KOPT-K1 (cell line): Measurements from ENCODE around the gene LSG1.
"Not testable (repeated sequence)": the region's sequence is repeated elsewhere in the genome, so short reads cannot be mapped to it uniquely, and the experiment has no call there.

Experiments
- H3K27ac ChIP-seq: fragments of 200-600 bp; sonication (generic); 2 replicates; pipeline ENCODE4 v1.5.1; 2016; ENCODE audit warnings: antibody characterized with exemption, mild to moderate bottlenecking, low read depth, low read length; ENCODE audit not compliant: poor library complexity, severe bottlenecking
- H3K36me3 ChIP-seq: fragments of 200-600 bp; sonication (generic); 2 replicates; pipeline ENCODE4 v1.5.1; 2017; ENCODE audit warnings: antibody characterized with exemption, mild to moderate bottlenecking, low read length, moderate library complexity; ENCODE audit not compliant: insufficient read depth
- H3K9me3 ChIP-seq: fragments of 200-600 bp; sonication (generic); 2 replicates; pipeline ENCODE4 v1.5.1; 2017; ENCODE audit warnings: antibody characterized with exemption, low read length, mild to moderate bottlenecking; ENCODE audit not compliant: insufficient read depth, poor library complexity, severe bottlenecking

Gene LSG1

GRCh38 chr3:194647747-194648146, 24.2 kb downstream of the LSG1 start:
- H3K36me3 ChIP-seq = peaks cover 97% of the 10 kb centered on the region
- no peak overlapping the region for H3K27ac ChIP-seq
- H3K9me3 ChIP-seq = no peaks in the 10 kb centered on the region

DNA sequence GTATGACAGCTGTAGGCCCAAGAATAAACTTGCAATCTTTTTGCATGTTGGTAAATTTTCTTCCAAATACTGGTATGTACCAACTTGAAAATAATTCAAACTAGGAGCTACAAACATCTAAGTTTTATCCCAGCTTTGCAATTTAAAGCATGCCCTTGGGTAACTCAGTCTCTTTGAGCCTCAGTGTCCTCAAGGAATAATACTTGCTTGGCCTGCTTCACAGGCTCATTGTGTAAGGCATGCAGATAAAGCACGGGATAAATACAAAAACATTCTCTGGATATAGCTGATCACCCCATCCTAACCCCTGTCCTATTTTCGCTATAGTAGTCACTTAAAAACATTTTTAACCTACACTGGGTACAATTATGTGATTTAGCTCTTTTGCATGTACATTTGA, 29.2 kb downstream of the LSG1 start:
- no peak overlapping the region for H3K27ac ChIP-seq
- H3K36me3 ChIP-seq = peaks cover 83% of the 10 kb centered on the region
- no peaks in the 10 kb centered on the region for H3K9me3 ChIP-seq

GRCh38 chr3:194640829-194641228, 31.2 kb downstream of the LSG1 start:
- peaks cover 63% of the 10 kb centered on the region for H3K36me3 ChIP-seq
- no peaks in the 10 kb centered on the region for H3K9me3 ChIP-seq
- H3K27ac ChIP-seq = no peak overlapping the region

GRCh38 chr3:194638991-194639605, 32.9 kb downstream of the LSG1 start:
- no peaks in the 10 kb centered on the region for H3K9me3 ChIP-seq
- peaks cover 48% of the 10 kb centered on the region for H3K36me3 ChIP-seq
- H3K27ac ChIP-seq = no peak overlapping the region

DNA sequence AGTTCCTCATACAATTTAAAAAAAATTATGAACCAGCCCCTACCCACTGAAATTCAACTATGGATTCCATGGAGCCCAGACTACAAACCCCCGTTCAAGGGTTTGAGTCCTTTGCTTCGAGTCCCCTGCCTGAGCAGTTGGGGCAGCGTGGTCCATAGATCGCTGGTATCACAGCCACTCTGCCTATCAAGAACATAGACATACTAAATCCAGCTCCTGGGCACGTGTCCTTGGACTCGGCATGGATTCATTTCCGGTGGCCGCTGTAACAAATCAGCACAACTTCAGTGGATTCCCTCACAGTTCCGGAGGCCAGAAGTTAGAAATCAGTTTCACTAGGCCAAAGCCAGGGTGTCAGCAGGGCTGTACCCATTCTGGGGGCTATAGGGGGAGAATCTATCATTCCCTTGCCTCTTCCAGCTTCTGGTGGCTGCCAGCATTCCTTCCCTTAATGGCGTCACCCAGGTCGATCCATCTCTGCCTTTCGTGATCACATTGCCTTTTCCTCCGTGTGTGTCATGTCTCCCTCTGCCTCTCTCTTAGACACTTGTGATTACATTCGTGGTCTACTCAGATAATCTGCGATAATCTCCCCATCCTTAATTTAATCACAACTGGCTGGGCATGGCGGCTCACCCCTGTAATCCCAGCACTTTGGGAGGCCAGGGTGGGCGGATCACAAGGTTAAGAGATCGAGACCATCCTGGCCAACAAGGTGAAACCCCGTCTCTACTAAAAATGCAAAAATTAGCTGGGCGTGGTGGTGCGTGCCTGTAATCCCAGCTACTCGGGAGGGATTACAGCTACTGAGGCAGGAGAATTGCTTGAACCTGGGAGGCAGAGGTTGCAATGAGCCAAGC, 34.2 kb downstream of the LSG1 start:
- no peak overlapping the region for H3K27ac ChIP-seq
- H3K9me3 ChIP-seq = no peaks in the 10 kb centered on the region
- peaks cover 35% of the 10 kb centered on the region for H3K36me3 ChIP-seq

GRCh38 chr3:194637066-194637465, 34.9 kb downstream of the LSG1 start:
- Histone ChIP-seq H3K36me3 (peaks cover 29% of the 10 kb centered on the region), H3K27ac (no peak overlapping the region), H3K9me3 (no peaks in the 10 kb centered on the region)

- H3K9me3 ChIP-seq = peaks cover 20% of the 10 kb centered on the region
- peaks cover 22% of the 10 kb centered on the region for H3K36me3 ChIP-seq
- peak within 1 kb of the TSS; percentile 75 for H3K27ac ChIP-seq
Measured at GRCh38 chr3:194633349-194634004, 38.5 kb downstream of the LSG1 start, which contains the start of gene TMEM44. TMEM44 (minus strand) TSS chr3:194633419; CDS start chr3:194633215, 204 bp downstream.

DNA sequence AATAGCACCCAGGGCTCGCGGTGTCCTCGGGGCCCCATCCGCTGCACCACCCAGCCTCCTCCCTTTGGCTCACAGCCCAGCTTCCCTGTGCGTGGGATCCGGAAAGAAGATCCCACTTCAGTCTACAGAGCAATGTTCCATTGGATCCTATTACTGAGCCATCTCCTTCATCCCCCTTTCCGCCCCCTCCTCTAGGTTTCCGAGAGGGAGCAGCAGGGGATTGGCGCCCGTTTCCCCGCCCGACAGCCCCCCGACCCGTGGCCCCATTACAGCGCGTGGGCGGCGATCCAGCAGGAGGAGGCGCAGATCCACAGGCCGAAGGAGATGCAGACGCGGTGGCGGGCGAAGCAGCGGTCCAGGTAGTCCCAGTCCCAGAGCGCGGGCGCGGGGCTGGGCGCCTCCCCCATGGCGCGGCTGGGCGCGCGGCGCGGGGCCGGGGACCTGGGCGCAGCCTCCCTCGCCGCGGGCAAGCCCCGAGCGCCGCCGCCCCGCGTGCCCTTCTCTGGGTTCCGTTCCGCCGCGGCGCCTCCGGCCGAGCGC, 39.1 kb downstream of the LSG1 start:
- peaks cover 25% of the 10 kb centered on the region for H3K36me3 ChIP-seq
- H3K27ac ChIP-seq = peak overlapping the region; percentile 75
- peaks cover 20% of the 10 kb centered on the region for H3K9me3 ChIP-seq

DNA sequence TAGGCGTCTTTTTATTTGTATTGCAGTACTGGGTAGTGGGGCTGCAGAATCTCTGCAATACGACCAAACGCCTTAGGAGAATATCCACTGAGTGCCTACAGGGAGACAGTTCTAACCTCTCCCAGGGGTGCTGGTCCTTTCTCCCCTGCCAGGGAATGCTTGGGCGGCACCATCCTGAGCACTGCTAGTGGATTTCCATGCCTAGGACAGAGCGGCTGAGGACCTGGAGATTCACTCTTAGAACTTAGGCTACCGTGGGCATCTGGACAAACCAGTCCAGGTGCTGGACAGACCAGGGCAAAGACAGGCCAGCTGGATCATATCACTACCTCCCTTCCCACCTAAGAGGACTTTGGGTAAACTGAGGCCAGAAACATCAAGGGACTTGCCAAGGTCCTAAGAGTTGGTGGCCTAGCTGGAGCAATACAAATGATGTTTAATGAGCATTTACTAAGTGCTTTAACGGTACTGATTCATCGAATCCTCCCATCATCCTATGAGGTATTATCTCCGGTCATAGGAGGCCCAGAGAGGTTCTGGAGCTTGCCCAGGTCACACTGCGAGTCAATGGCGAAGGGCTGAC, 39.7 kb downstream of the LSG1 start:
- H3K27ac ChIP-seq = peak overlapping the region; percentile 75
- H3K9me3 ChIP-seq = peaks cover 20% of the 10 kb centered on the region
- H3K36me3 ChIP-seq = peaks cover 31% of the 10 kb centered on the region

- H3K36me3 ChIP-seq = peaks cover 36% of the 10 kb centered on the region
- H3K27ac ChIP-seq = no peak overlapping the region
- peaks cover 20% of the 10 kb centered on the region for H3K9me3 ChIP-seq
Measured at GRCh38 chr3:194631696-194632095, 40.3 kb downstream of the LSG1 start.

GRCh38 chr3:194630681-194631080, 41.3 kb downstream of the LSG1 start:
- H3K27ac ChIP-seq = not testable (repeated sequence)
- Histone ChIP-seq H3K9me3 (peaks cover 20% of the 10 kb centered on the region), H3K36me3 (peaks cover 44% of the 10 kb centered on the region)

GRCh38 chr3:194624956-194625355, 47.0 kb downstream of the LSG1 start:
- H3K27ac ChIP-seq = no peak overlapping the region
- H3K9me3 ChIP-seq = peaks cover 5% of the 10 kb centered on the region
- H3K36me3 ChIP-seq = peaks cover 57% of the 10 kb centered on the region

DNA sequence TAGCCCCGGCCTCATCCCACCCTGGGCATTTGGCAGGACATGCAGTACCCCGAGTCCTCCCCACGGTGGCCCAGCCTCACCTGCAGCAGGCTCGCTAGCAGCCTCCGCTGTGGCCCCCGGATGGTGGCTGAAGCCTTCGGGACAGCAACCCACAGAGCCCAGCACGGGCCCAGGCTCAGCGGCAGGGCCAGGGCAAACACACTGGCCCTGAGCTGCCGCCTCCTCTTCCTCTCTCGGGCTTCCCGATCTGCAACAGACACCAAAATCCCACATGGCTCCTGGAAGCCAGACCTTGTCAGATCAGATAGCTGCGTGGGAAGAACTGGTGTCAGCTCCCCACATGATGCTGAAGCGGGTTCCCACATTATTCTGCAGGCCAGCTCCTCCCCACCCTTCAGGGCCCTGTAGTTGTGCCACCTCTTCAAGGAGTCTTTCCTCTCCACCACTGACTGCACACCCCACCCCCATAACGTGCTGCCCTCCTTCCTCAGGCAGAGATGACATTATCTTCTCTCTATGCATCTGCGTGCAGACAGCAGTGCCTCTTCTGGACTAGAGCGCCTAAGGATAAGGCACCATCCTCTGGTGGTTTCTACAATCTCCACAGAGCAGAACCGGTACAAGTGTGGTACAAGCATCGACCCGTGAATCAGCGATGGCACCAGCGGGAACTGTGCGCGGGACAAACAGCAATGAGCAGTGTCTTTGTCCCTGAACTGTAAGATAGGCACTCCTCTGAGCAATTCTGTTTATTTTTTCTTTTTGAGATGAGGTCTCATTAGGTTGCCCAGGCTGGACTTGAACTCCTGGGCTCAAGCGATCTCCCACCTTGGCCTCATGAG, 48.3 kb downstream of the LSG1 start:
- no peak overlapping the region for H3K27ac ChIP-seq
- H3K36me3 ChIP-seq = peaks cover 61% of the 10 kb centered on the region
- no peaks in the 10 kb centered on the region for H3K9me3 ChIP-seq
